ENCODE data around the gene NCKAP5.

Gene NCKAP5

DNA sequence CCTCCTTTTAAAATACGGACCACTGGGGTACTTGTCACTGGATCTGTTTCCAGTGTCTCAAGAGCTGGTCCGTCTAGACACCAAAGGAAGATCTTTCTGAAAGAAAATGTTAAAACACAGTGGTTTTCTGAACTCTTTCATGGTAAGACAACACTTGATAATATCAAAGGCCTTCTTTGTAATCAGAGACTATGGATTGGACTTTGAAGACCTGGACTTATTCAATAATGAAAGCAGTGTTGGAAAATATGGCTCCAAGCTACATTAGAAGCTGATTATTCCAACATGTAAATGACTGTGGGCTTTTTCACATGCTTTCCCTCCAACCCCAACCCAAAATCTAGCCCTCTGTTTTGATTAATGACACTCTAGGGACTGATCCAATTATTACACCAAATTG lies 568.8 kb downstream of the NCKAP5 start:
- H3K4me1 ChIP-seq (ENCODE audit: control insufficient read depth, insufficient read depth, low read depth, low read length), result no peaks in the 10 kb centered on the region
- no peak overlapping the region for H2BK5ac ChIP-seq (ENCODE audit: low read depth, low read length, poor library complexity, severe bottlenecking)
- no peak overlapping the region for H4K91ac ChIP-seq (ENCODE audit: low read length)
- H3K36me3 ChIP-seq (ENCODE audit: control insufficient read depth in 1 of 2, insufficient read depth in 2 of 2, low read depth in 1 of 2, low read length in 2 of 2), result no peaks in the 10 kb centered on the region
- H2BK120ac ChIP-seq (ENCODE audit: low read depth, low read length), result no peak overlapping the region
- H3K23ac ChIP-seq (ENCODE audit: low read length in 2 of 2), result no peak overlapping the region
- no peak overlapping the region for H3K27ac ChIP-seq (ENCODE audit: low read length, poor library complexity, severe bottlenecking)
- no peak overlapping the region for H3K18ac ChIP-seq (ENCODE audit: low read depth in 1 of 2, low read length in 2 of 2)
- no peaks in the 10 kb centered on the region for H3K79me1 ChIP-seq (replicated peaks; ENCODE audit: low read length, poor library complexity, severe bottlenecking)
- no peak for DNase-seq
- H3K14ac ChIP-seq (ENCODE audit: low read length in 2 of 2), result no peak overlapping the region
- H3K4me2 ChIP-seq (ENCODE audit: low read length, poor library complexity, severe bottlenecking), result no peak overlapping the region
- H3K27me3 ChIP-seq (ENCODE audit: control insufficient read depth in 1 of 2, insufficient read depth in 1 of 2, low read length in 2 of 2), result no peaks in the 10 kb centered on the region
- H2AK5ac ChIP-seq (ENCODE audit: low read length, severe bottlenecking), result no peak overlapping the region
- no peak overlapping the region for H3K4ac ChIP-seq (ENCODE audit: low read depth in 1 of 2, low read length in 2 of 2)
- peaks cover 4% of the 10 kb centered on the region for H3K9me3 ChIP-seq (ENCODE audit: control insufficient read depth, low read length)
- H4K8ac ChIP-seq (ENCODE audit: low read length), result no peak overlapping the region
- H2AFZ ChIP-seq (ENCODE audit: low read depth, low read length), result no peak overlapping the region
- H2BK12ac ChIP-seq (ENCODE audit: low read length in 2 of 2), result no peak overlapping the region
- 52% methylated on average over 2 of the region's 2 CpGs for WGBS
- no peak overlapping the region for H3K9ac ChIP-seq (ENCODE audit: low read length)
- H2BK15ac ChIP-seq (ENCODE audit: low read depth, poor library complexity, severe bottlenecking), result no peak overlapping the region
- H3K4me3 ChIP-seq (ENCODE audit: insufficient read depth in 1 of 2, low read depth in 1 of 2, low read length in 2 of 2), result no peak overlapping the region

DNA sequence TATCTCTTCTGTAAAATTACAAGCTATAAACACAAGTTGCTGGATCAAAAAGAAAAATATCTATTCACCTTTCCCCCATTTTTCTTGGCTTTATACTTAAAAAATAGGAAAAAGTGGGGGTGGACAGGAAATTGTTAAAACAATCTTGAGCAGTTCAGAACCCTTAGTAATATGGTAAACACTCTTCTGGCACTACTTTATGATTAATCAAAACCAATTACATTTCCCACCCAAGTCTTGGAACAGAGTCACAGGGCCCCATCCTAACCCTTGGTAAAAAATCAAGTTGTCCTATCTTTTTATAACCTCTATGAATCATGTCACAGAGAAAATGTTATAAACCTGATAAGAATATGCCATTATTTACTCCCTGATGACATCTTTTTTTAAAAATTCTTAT lies 570.0 kb downstream of the NCKAP5 start:
- no peak overlapping the region for H2BK12ac ChIP-seq (ENCODE audit: low read length in 2 of 2)
- no peaks in the 10 kb centered on the region for H3K9me3 ChIP-seq (ENCODE audit: control insufficient read depth, low read length)
- H3K23ac ChIP-seq (ENCODE audit: low read length in 2 of 2), result no peak overlapping the region
- H3K14ac ChIP-seq (ENCODE audit: low read length in 2 of 2), result no peak overlapping the region
- no peaks in the 10 kb centered on the region for H3K36me3 ChIP-seq (ENCODE audit: control insufficient read depth in 1 of 2, insufficient read depth in 2 of 2, low read depth in 1 of 2, low read length in 2 of 2)
- no peaks in the 10 kb centered on the region for H3K27me3 ChIP-seq (ENCODE audit: control insufficient read depth in 1 of 2, insufficient read depth in 1 of 2, low read length in 2 of 2)
- no peaks in the 10 kb centered on the region for H3K4me1 ChIP-seq (ENCODE audit: control insufficient read depth, insufficient read depth, low read depth, low read length)
- no peak overlapping the region for H2BK15ac ChIP-seq (ENCODE audit: low read depth, poor library complexity, severe bottlenecking)
- H3K9ac ChIP-seq (ENCODE audit: low read length), result no peak overlapping the region
- H4K91ac ChIP-seq (ENCODE audit: low read length), result no peak overlapping the region
- no peak overlapping the region for H2BK120ac ChIP-seq (ENCODE audit: low read depth, low read length)
- no peaks in the 10 kb centered on the region for H3K79me1 ChIP-seq (replicated peaks; ENCODE audit: low read length, poor library complexity, severe bottlenecking)
- DNase-seq, result no peak
- no peak overlapping the region for H3K4ac ChIP-seq (ENCODE audit: low read depth in 1 of 2, low read length in 2 of 2)
- H3K4me3 ChIP-seq (ENCODE audit: insufficient read depth in 1 of 2, low read depth in 1 of 2, low read length in 2 of 2), result no peak overlapping the region
- no peak overlapping the region for H4K8ac ChIP-seq (ENCODE audit: low read length)
- H3K4me2 ChIP-seq (ENCODE audit: low read length, poor library complexity, severe bottlenecking), result no peak overlapping the region
- H3K27ac ChIP-seq (ENCODE audit: low read length, poor library complexity, severe bottlenecking), result no peak overlapping the region
- H2AFZ ChIP-seq (ENCODE audit: low read depth, low read length), result no peak overlapping the region
- H2AK5ac ChIP-seq (ENCODE audit: low read length, severe bottlenecking), result no peak overlapping the region
- no peak overlapping the region for H3K18ac ChIP-seq (ENCODE audit: low read depth in 1 of 2, low read length in 2 of 2)
- H2BK5ac ChIP-seq (ENCODE audit: low read depth, low read length, poor library complexity, severe bottlenecking), result no peak overlapping the region

- H2BK5ac ChIP-seq (ENCODE audit: low read depth, low read length, poor library complexity, severe bottlenecking), result no peak overlapping the region
- WGBS, result 74% methylated on average over 4 of the region's 8 CpGs
- no peak overlapping the region for H3K9ac ChIP-seq (ENCODE audit: low read length)
- no peaks in the 10 kb centered on the region for H3K36me3 ChIP-seq (ENCODE audit: control insufficient read depth in 1 of 2, insufficient read depth in 2 of 2, low read depth in 1 of 2, low read length in 2 of 2)
- H3K27ac ChIP-seq (ENCODE audit: low read length, poor library complexity, severe bottlenecking), result no peak overlapping the region
- no peak overlapping the region for H2BK12ac ChIP-seq (ENCODE audit: low read length in 2 of 2)
- H2AFZ ChIP-seq (ENCODE audit: low read depth, low read length), result no peak overlapping the region
- no peaks in the 10 kb centered on the region for H3K27me3 ChIP-seq (ENCODE audit: control insufficient read depth in 1 of 2, insufficient read depth in 1 of 2, low read length in 2 of 2)
- H3K4me3 ChIP-seq (ENCODE audit: insufficient read depth in 1 of 2, low read depth in 1 of 2, low read length in 2 of 2), result no peak overlapping the region
- no peak overlapping the region for H4K91ac ChIP-seq (ENCODE audit: low read length)
- DNase-seq, result no peak
- no peak overlapping the region for H3K14ac ChIP-seq (ENCODE audit: low read length in 2 of 2)
- no peaks in the 10 kb centered on the region for H3K79me1 ChIP-seq (replicated peaks; ENCODE audit: low read length, poor library complexity, severe bottlenecking)
- no peak overlapping the region for H3K4ac ChIP-seq (ENCODE audit: low read depth in 1 of 2, low read length in 2 of 2)
- no peak overlapping the region for H3K18ac ChIP-seq (ENCODE audit: low read depth in 1 of 2, low read length in 2 of 2)
- no peak overlapping the region for H3K4me2 ChIP-seq (ENCODE audit: low read length, poor library complexity, severe bottlenecking)
- H2BK15ac ChIP-seq (ENCODE audit: low read depth, poor library complexity, severe bottlenecking), result no peak overlapping the region
- no peak overlapping the region for H3K23ac ChIP-seq (ENCODE audit: low read length in 2 of 2)
- no peaks in the 10 kb centered on the region for H3K4me1 ChIP-seq (ENCODE audit: control insufficient read depth, insufficient read depth, low read depth, low read length)
- H2AK5ac ChIP-seq (ENCODE audit: low read length, severe bottlenecking), result no peak overlapping the region
- peaks cover 4% of the 10 kb centered on the region for H3K9me3 ChIP-seq (ENCODE audit: control insufficient read depth, low read length)
- H2BK120ac ChIP-seq (ENCODE audit: low read depth, low read length), result no peak overlapping the region
- no peak overlapping the region for H4K8ac ChIP-seq (ENCODE audit: low read length)
Measured at GRCh38 chr2:132991471-132992045, 576.7 kb downstream of the NCKAP5 start.

DNA sequence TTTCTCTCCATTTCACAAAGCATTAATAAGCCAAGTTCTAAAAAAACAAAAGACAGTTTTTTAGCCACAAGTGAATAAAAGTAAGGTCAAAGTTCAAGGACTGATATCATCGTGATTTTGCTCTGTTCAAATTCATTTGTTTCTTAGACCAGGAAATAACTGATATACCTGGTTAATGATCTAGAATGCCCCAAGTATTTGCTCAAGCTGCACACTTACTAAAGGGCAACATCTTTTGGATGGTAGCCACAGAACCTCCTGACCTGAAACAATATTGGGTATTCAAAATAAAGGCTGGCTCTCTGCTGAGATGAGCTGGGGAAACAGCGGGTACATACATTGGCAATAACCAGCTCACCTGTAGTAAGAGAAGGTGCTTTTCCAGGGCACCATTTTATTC lies 583.5 kb downstream of the NCKAP5 start:
- Histone ChIP-seq H3K36me3 (ENCODE audit: control insufficient read depth in 1 of 2, insufficient read depth in 2 of 2, low read depth in 1 of 2, low read length in 2 of 2) (no peaks in the 10 kb centered on the region), H2BK15ac (ENCODE audit: low read depth, poor library complexity, severe bottlenecking) (no peak overlapping the region), H2BK120ac (ENCODE audit: low read depth, low read length) (no peak overlapping the region), H3K79me1 (replicated peaks; ENCODE audit: low read length, poor library complexity, severe bottlenecking) (no peaks in the 10 kb centered on the region), H3K4me1 (ENCODE audit: control insufficient read depth, insufficient read depth, low read depth, low read length) (no peaks in the 10 kb centered on the region), H3K27ac (ENCODE audit: low read length, poor library complexity, severe bottlenecking) (no peak overlapping the region), H2AFZ (ENCODE audit: low read depth, low read length) (no peak overlapping the region), H3K9me3 (ENCODE audit: control insufficient read depth, low read length) (no peaks in the 10 kb centered on the region), H4K91ac (ENCODE audit: low read length) (no peak overlapping the region), H2BK5ac (ENCODE audit: low read depth, low read length, poor library complexity, severe bottlenecking) (no peak overlapping the region), H3K18ac (ENCODE audit: low read depth in 1 of 2, low read length in 2 of 2) (no peak overlapping the region), H3K4ac (ENCODE audit: low read depth in 1 of 2, low read length in 2 of 2) (no peak overlapping the region), H2BK12ac (ENCODE audit: low read length in 2 of 2) (no peak overlapping the region), H3K14ac (ENCODE audit: low read length in 2 of 2) (no peak overlapping the region), H3K4me3 (ENCODE audit: insufficient read depth in 1 of 2, low read depth in 1 of 2, low read length in 2 of 2) (no peak overlapping the region), H2AK5ac (ENCODE audit: low read length, severe bottlenecking) (no peak overlapping the region), H3K27me3 (ENCODE audit: control insufficient read depth in 1 of 2, insufficient read depth in 1 of 2, low read length in 2 of 2) (no peaks in the 10 kb centered on the region), H4K8ac (ENCODE audit: low read length) (no peak overlapping the region), H3K9ac (ENCODE audit: low read length) (no peak overlapping the region), H3K23ac (ENCODE audit: low read length in 2 of 2) (no peak overlapping the region), H3K4me2 (ENCODE audit: low read length, poor library complexity, severe bottlenecking) (no peak overlapping the region)
- 100% methylated on average over 2 of the region's 2 CpGs for WGBS
- no peak for DNase-seq
